BLaER1 (cell line): ENCODE results near the gene TMEM204.
A peak's percentile ranks its signal among the peaks of the same experiment; 100 is the strongest.

Experiments
- H3K27ac ChIP-seq: shearing (Covaris generic); formaldehyde crosslinking; 2 replicates; pipeline ENCODE4 v1.8.1; 2022
- H3K27me3 ChIP-seq: shearing (Covaris generic); formaldehyde crosslinking; 2 replicates; pipeline ENCODE4 v1.8.1; 2022
- H3K36me3 ChIP-seq: shearing (Covaris generic); formaldehyde crosslinking; 2 replicates; pipeline ENCODE4 v1.8.1; 2022
- H3K4me1 ChIP-seq: shearing (Covaris generic); formaldehyde crosslinking; 2 replicates; pipeline ENCODE4 v1.8.1; 2022
- H3K4me2 ChIP-seq: shearing (Covaris generic); formaldehyde crosslinking; 2 replicates; pipeline ENCODE4 v1.8.1; 2022
- H3K4me3 ChIP-seq: shearing (Covaris generic); formaldehyde crosslinking; 2 replicates; pipeline ENCODE4 v1.8.1; 2022
- H3K9ac ChIP-seq: shearing (Covaris generic); formaldehyde crosslinking; 2 replicates; pipeline ENCODE4 v1.8.1; 2022
- H3K9me3 ChIP-seq: shearing (Covaris generic); formaldehyde crosslinking; 2 replicates; pipeline ENCODE4 v1.8.1; 2022
- H4K20me1 ChIP-seq: shearing (Covaris generic); formaldehyde crosslinking; 2 replicates; pipeline ENCODE4 v1.8.1; 2022
- Cebpa-rat ChIP-seq: shearing (Covaris generic); IDR thresholded peaks from 2 replicates; pipeline ENCODE4 v1.8.1; 2022

The TMEM204 gene

GRCh38 chr16:1554826-1555445 lies 21.5 kb downstream of the TMEM204 start:
- H3K4me1 ChIP-seq, result peaks cover 34% of the 10 kb centered on the region
- no peaks in the 10 kb centered on the region for H3K27me3 ChIP-seq
- no peaks in the 10 kb centered on the region for H3K9me3 ChIP-seq
- no peak for TF ChIP-seq Cebpa-rat
- H3K36me3 ChIP-seq, result peaks cover 51% of the 10 kb centered on the region
- no peaks in the 10 kb centered on the region for H4K20me1 ChIP-seq
- no peak overlapping the region for H3K9ac ChIP-seq
- H3K4me2 ChIP-seq, result no peak overlapping the region
- no peak overlapping the region for H3K4me3 ChIP-seq
- no peak overlapping the region for H3K27ac ChIP-seq

DNA sequence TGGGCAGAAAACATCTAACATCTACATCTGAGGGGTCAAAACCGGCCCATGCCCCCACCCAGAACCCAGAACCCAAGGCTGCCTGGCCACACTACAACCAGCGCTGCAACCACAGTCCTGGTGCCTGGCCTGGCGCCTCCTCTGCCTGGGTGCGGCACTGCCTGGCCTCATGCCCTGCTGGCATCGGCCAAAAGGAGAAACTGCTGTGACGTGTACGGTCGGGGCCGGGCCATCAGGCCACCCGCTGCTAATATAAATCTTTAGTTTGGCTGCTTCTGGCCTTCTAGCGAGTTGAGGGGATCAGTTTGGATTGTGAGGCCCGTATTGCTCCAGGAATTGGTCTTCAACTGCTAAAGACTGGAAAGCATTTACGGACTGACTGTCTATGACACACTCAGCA lies 22.8 kb downstream of the TMEM204 start:
- Histone ChIP-seq H3K27me3 (no peaks in the 10 kb centered on the region), H3K4me1 (peaks cover 25% of the 10 kb centered on the region), H3K9ac (no peak overlapping the region), H3K4me2 (no peak overlapping the region), H3K36me3 (peaks cover 54% of the 10 kb centered on the region), H3K4me3 (no peak overlapping the region), H4K20me1 (no peaks in the 10 kb centered on the region), H3K9me3 (no peaks in the 10 kb centered on the region), H3K27ac (no peak overlapping the region)
- no peak for TF ChIP-seq Cebpa-rat

DNA sequence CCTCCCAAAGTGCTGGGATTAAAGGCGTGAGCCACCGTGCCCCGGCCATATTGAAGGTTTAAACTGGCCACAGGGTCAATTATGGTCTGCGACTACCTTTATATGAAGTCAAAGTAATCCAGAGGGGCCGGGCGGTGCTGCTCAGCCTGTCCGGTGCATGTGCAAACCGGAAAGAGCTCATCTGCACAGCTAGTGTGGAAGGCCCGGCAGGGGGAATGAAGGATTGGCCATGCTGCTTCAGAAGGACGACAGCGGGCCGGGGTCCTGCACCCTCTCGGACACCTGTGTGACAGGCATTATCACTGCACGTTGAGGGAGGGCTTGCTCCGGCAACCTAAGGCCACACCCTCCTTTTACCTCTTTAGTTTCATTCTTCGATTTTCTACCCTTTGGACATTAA lies 23.6 kb downstream of the TMEM204 start:
- H4K20me1 ChIP-seq, result no peaks in the 10 kb centered on the region
- H3K36me3 ChIP-seq, result peaks cover 54% of the 10 kb centered on the region
- H3K27ac ChIP-seq, result no peak overlapping the region
- H3K27me3 ChIP-seq, result no peaks in the 10 kb centered on the region
- no peak overlapping the region for H3K9ac ChIP-seq
- H3K4me1 ChIP-seq, result peaks cover 25% of the 10 kb centered on the region
- no peak for TF ChIP-seq Cebpa-rat
- no peak overlapping the region for H3K4me2 ChIP-seq
- no peaks in the 10 kb centered on the region for H3K9me3 ChIP-seq
- no peak overlapping the region for H3K4me3 ChIP-seq

DNA sequence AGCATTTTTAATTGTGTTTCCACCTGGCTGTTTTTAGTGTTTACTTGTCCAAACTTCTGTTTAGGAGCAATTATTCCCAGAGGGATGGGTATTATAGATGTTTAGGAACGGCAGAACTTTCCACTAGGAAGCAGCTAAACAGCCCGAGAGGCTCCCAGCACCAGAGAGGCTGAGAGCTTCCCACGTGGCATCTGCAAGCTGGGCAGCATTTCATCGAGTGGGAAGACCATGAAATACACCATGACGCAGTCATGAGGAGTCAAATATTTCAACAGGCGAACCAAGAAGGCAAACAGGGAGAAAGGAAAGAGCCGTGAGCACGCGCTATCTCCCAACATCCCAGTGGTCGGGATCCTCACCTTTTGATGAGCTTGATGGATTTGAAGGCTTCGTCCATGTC lies 24.1 kb downstream of the TMEM204 start:
- Histone ChIP-seq H3K4me2 (no peak overlapping the region), H3K36me3 (peaks cover 57% of the 10 kb centered on the region), H3K9me3 (no peaks in the 10 kb centered on the region), H3K27ac (no peak overlapping the region), H3K27me3 (no peaks in the 10 kb centered on the region), H3K9ac (no peak overlapping the region), H3K4me3 (no peak overlapping the region), H4K20me1 (no peaks in the 10 kb centered on the region), H3K4me1 (peaks cover 25% of the 10 kb centered on the region)
- no peak for TF ChIP-seq Cebpa-rat

DNA sequence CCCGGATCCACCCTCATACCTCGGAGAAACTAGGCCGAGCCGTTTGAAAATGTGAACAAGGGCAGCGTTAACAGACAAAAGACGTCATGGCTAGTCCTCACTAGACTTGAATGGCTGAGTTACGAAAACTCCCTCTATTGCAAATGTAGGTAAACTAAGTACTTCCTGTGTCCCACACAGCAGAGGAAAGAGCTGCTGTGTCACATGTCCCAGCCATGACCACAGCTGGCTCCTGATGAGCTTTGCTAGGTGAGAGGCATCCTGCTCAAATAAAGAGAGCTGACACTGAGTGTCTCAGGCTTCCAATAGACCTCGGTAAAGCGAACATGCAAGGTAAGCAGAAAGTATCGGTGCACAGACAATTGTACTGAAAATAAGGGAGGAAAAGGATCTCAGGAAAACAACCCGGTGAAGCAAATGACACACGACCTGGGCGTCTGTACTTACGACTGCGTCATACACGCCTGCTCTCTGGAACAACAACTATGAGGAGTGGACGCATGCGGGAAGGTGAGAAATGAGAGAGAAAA lies 26.0 kb downstream of the TMEM204 start:
- H3K9me3 ChIP-seq, result no peaks in the 10 kb centered on the region
- H3K4me2 ChIP-seq, result peak overlapping the region; percentile 71
- no peaks in the 10 kb centered on the region for H3K27me3 ChIP-seq
- H3K4me1 ChIP-seq, result peaks cover 28% of the 10 kb centered on the region
- peaks cover 2% of the 10 kb centered on the region; the same call in 1 of the 2 replicates for H4K20me1 ChIP-seq
- no peak overlapping the region for H3K27ac ChIP-seq
- TF ChIP-seq Cebpa-rat, result no peak
- H3K36me3 ChIP-seq, result peaks cover 69% of the 10 kb centered on the region
- no peak overlapping the region for H3K9ac ChIP-seq
- H3K4me3 ChIP-seq, result no peak overlapping the region

- H3K4me1 ChIP-seq, result peaks cover 35% of the 10 kb centered on the region
- H4K20me1 ChIP-seq, result peaks cover 8% of the 10 kb centered on the region; the same call in 1 of the 2 replicates
- peaks cover 63% of the 10 kb centered on the region for H3K36me3 ChIP-seq
- peak overlapping the region; percentile 18; the same call in 1 of the 2 replicates for H3K9ac ChIP-seq
- no peak overlapping the region for H3K27ac ChIP-seq
- H3K4me2 ChIP-seq, result no peak overlapping the region
- no peak overlapping the region for H3K4me3 ChIP-seq
- no peaks in the 10 kb centered on the region for H3K9me3 ChIP-seq
- no peaks in the 10 kb centered on the region for H3K27me3 ChIP-seq
- no peak for TF ChIP-seq Cebpa-rat
Observed at GRCh38 chr16:1560153-1560552, 26.7 kb downstream of the TMEM204 start.

DNA sequence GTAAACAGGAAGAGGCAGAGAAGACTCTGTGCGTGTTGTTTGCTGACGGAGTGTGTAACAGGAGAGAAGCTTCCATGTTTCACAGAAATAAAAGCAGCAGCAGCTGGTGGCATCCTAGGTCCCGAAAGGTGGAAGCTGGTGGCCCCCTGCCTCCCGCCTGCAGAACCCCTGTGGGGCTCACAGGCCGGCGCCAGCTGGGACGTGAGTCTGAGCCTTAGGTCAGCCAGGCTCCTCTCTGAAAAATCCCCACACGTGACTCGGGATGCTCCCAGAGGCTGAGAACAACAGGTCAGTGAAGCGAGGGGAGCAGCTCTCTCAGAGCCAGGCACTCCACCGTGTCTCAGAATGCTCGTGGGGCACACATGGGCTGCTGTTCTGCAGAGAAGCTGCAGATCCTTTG lies 27.4 kb downstream of the TMEM204 start:
- Histone ChIP-seq H3K36me3 (peaks cover 62% of the 10 kb centered on the region), H3K27ac (no peak overlapping the region; the same call in 1 of the 2 replicates)
- no peak for TF ChIP-seq Cebpa-rat

GRCh38 chr16:1561266-1561665 lies 27.8 kb downstream of the TMEM204 start:
- TF ChIP-seq Cebpa-rat, result no peak
- H3K4me2 ChIP-seq, result no peak overlapping the region
- H3K9me3 ChIP-seq, result no peaks in the 10 kb centered on the region
- peaks cover 46% of the 10 kb centered on the region for H3K4me1 ChIP-seq
- H3K36me3 ChIP-seq, result peaks cover 62% of the 10 kb centered on the region
- H3K9ac ChIP-seq, result no peak overlapping the region
- H3K27ac ChIP-seq, result no peak overlapping the region
- no peak overlapping the region for H3K4me3 ChIP-seq
- H3K27me3 ChIP-seq, result no peaks in the 10 kb centered on the region
- peaks cover 8% of the 10 kb centered on the region; the same call in 1 of the 2 replicates for H4K20me1 ChIP-seq

More for the DNA sequence above, 27.4 kb downstream of the TMEM204 start:
- no peak overlapping the region for H3K4me3 ChIP-seq
- H3K27me3 ChIP-seq, result no peaks in the 10 kb centered on the region
- H3K4me2 ChIP-seq, result no peak overlapping the region
- H4K20me1 ChIP-seq, result peaks cover 8% of the 10 kb centered on the region; the same call in 1 of the 2 replicates
- H3K9ac ChIP-seq, result peak overlapping the region; percentile 18; the same call in 1 of the 2 replicates
- no peaks in the 10 kb centered on the region for H3K9me3 ChIP-seq
- peaks cover 42% of the 10 kb centered on the region for H3K4me1 ChIP-seq

- H3K27me3 ChIP-seq, result no peaks in the 10 kb centered on the region
- no peak for TF ChIP-seq Cebpa-rat
- H3K36me3 ChIP-seq, result peaks cover 61% of the 10 kb centered on the region
- H3K4me1 ChIP-seq, result peaks cover 51% of the 10 kb centered on the region
- no peak overlapping the region for H3K27ac ChIP-seq
- H3K9me3 ChIP-seq, result no peaks in the 10 kb centered on the region
- H3K9ac ChIP-seq, result no peak overlapping the region
- no peak overlapping the region for H3K4me2 ChIP-seq
- no peak overlapping the region for H3K4me3 ChIP-seq
- H4K20me1 ChIP-seq, result peaks cover 8% of the 10 kb centered on the region; the same call in 1 of the 2 replicates
Observed at GRCh38 chr16:1561836-1562235, 28.4 kb downstream of the TMEM204 start.

- Histone ChIP-seq H3K4me2 (no peak overlapping the region), H3K9ac (no peak overlapping the region), H3K4me1 (peaks cover 39% of the 10 kb centered on the region), H3K9me3 (no peaks in the 10 kb centered on the region), H3K27ac (no peak overlapping the region), H4K20me1 (peaks cover 8% of the 10 kb centered on the region; the same call in 1 of the 2 replicates), H3K27me3 (no peaks in the 10 kb centered on the region), H3K4me3 (no peak overlapping the region), H3K36me3 (peaks cover 54% of the 10 kb centered on the region)
- no peak for TF ChIP-seq Cebpa-rat
Observed at GRCh38 chr16:1563786-1564185, 30.3 kb downstream of the TMEM204 start.
